Osteoblast (primary cell): ENCODE results near the gene IRF3. TPM values are rescaled to one million over a fixed set of nuclear protein-coding genes. Genes with fewer than 3 reads are reported as not detected.

Source experiments
- DNase-seq: peaks from one replicate; pipeline ENCODE4 v3.0.0; 2011; ENCODE audit warnings: low spot score, mixed read lengths; ENCODE audit not compliant: insufficient read length; ENCODE audit errors: missing footprints
- H2AFZ ChIP-seq: 2 replicates; pipeline ENCODE4 v1.6.0; 2011; ENCODE audit warnings: mild to moderate bottlenecking, low read length
- H3K27ac ChIP-seq: 2 replicates; pipeline ENCODE4 v1.5.1; 2011; ENCODE audit warnings: mild to moderate bottlenecking, low read depth, low read length, moderate library complexity
- H3K27me3 ChIP-seq: 2 replicates; pipeline ENCODE4 v1.6.0; 2012; ENCODE audit warnings: mild to moderate bottlenecking, control low read depth, inconsistent platforms, low read length, moderate library complexity; ENCODE audit not compliant: insufficient read depth
- H3K36me3 ChIP-seq: 2 replicates; pipeline ENCODE4 v1.5.1; 2011; ENCODE audit warnings: mild to moderate bottlenecking, low read length, control low read depth, moderate library complexity; ENCODE audit not compliant: insufficient read depth
- H3K4me1 ChIP-seq: 2 replicates; pipeline ENCODE4 v1.5.1; 2011; ENCODE audit warnings: mild to moderate bottlenecking, low read length, control low read depth, moderate library complexity; ENCODE audit not compliant: insufficient read depth
- H3K4me2 ChIP-seq: 2 replicates; pipeline ENCODE4 v1.6.0; 2011; ENCODE audit warnings: mild to moderate bottlenecking, low read length; ENCODE audit not compliant: insufficient read depth
- H3K4me3 ChIP-seq: fragments of 200-600 bp; sonication (generic); 3 replicates; pipeline ENCODE4 v1.5.1; 2012; ENCODE audit warnings: mild to moderate bottlenecking, low read length, inconsistent platforms; ENCODE audit not compliant: insufficient read depth
- H3K79me2 ChIP-seq: 2 replicates; pipeline ENCODE4 v1.6.0; 2012; ENCODE audit warnings: mild to moderate bottlenecking, low read length, control low read depth, inconsistent platforms; ENCODE audit not compliant: insufficient read depth
- H3K9me3 ChIP-seq: 2 replicates; pipeline ENCODE4 v1.5.1; 2011; ENCODE audit warnings: low read depth, low read length, control low read depth
- H4K20me1 ChIP-seq: 2 replicates; pipeline ENCODE4 v1.6.0; 2012; ENCODE audit warnings: mild to moderate bottlenecking, low read length, control low read depth; ENCODE audit not compliant: insufficient read depth
- CTCF ChIP-seq: IDR thresholded peaks from 2 replicates; pipeline ENCODE4 v1.5.1; 2011; ENCODE audit warnings: mild to moderate bottlenecking, low read depth, low read length, moderate library complexity; ENCODE audit errors: extremely low read depth
- total RNA-seq: library from RNA; depleted of rRNA; stranded (reverse); fragments of >200 nt; gene quantifications from 2 replicates; pipeline ENCODE4 v1.2.3, GENCODE V29; 2012

The IRF3 gene
- total RNA-seq, 1 donor, result 48.5 TPM

- DNase-seq, result peak; percentile 99
- H3K36me3 ChIP-seq, result peaks cover 12% of the 10 kb centered on the region
- TF ChIP-seq CTCF, result no peak
- peak within 1 kb of the TSS; percentile 95 for H3K4me2 ChIP-seq
- peaks cover 46% of the 10 kb centered on the region for H3K79me2 ChIP-seq
- peak within 1 kb of the TSS; percentile 100 for H3K27ac ChIP-seq
- peak within 1 kb of the TSS; percentile 27 for H2AFZ ChIP-seq
- no peaks in the 10 kb centered on the region for H3K9me3 ChIP-seq
- H3K27me3 ChIP-seq, result no peaks in the 10 kb centered on the region
- peak within 1 kb of the TSS; percentile 91 for H3K4me3 ChIP-seq
- peaks cover 22% of the 10 kb centered on the region for H4K20me1 ChIP-seq
- peaks cover 40% of the 10 kb centered on the region for H3K4me1 ChIP-seq
Measured at GRCh38 chr19:49640113-49640898, 25.4 kb downstream of the IRF3 start, which contains the start of gene RRAS. TSS of gene RRAS (minus strand) at chr19:49640143. CDS start at chr19:49640098, 45 bp downstream.

- Histone ChIP-seq H3K27ac (peak overlapping the region; percentile 81), H3K4me2 (peak overlapping the region; percentile 91), H3K27me3 (no peaks in the 10 kb centered on the region), H2AFZ (no peak overlapping the region), H4K20me1 (peaks cover 16% of the 10 kb centered on the region), H3K4me3 (peak overlapping the region; percentile 86), H3K79me2 (peaks cover 38% of the 10 kb centered on the region), H3K9me3 (no peaks in the 10 kb centered on the region), H3K4me1 (peaks cover 40% of the 10 kb centered on the region), H3K36me3 (peaks cover 13% of the 10 kb centered on the region)
- TF ChIP-seq CTCF, result no peak
- DNase-seq, result peak; percentile 88
Measured at GRCh38 chr19:49639401-49640112, 26.1 kb downstream of the IRF3 start.

- H3K4me1 ChIP-seq, result peaks cover 32% of the 10 kb centered on the region
- peaks cover 3% of the 10 kb centered on the region for H4K20me1 ChIP-seq
- no peaks in the 10 kb centered on the region for H3K27me3 ChIP-seq
- peak; percentile 94 for DNase-seq
- H3K36me3 ChIP-seq, result peaks cover 7% of the 10 kb centered on the region
- H3K79me2 ChIP-seq, result peaks cover 24% of the 10 kb centered on the region
- no peaks in the 10 kb centered on the region for H3K9me3 ChIP-seq
- peak overlapping the region; percentile 59 for H3K27ac ChIP-seq
- H2AFZ ChIP-seq, result no peak overlapping the region
- H3K4me2 ChIP-seq, result peak overlapping the region; percentile 91
- peak overlapping the region; percentile 86 for H3K4me3 ChIP-seq
- TF ChIP-seq CTCF, result no peak
Measured at GRCh38 chr19:49637821-49638738, 27.6 kb downstream of the IRF3 start.
